Measurements from ENCODE around the gene MYO9B.

The MYO9B gene

DNA sequence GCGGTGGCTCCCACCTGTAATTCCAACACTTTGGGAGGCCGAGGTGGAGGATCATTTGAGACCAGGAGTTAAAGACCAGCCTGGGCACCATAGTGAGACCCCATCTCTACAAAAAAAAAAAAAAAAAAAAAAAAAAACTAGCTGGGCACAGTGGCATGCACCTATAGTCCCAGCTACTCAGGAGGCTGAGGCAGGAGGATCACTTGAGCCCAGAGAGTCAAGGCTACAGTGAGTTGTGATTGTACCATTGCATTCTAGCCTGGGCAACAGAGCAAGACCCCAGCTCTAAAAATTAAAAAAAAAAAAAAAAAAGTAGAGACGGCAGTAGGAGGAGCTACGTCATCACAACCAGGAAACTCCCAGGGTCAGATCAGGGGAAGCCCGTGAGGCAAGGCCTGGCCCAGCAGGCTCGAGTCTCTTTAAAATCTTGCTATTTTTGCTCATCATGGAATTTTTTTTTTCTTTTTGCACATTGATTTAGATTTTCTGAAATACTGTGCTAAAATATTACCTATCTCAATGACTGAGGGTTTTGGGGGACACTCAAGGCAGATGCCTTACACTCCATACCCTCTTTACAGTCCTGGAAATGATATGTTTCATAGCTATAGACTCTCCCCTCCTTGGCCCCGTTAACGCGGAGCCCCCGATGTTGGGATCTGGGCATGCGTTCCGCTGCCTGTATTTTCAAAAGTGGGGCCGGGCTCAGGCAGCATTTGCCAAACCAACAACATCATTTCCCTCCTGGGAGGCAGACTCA lies 95.1 kb downstream of the MYO9B start:
- no peak overlapping the region for H3K4me3 ChIP-seq (ENCODE audit: low read length)
- TF ChIP-seq, protein P1, sequence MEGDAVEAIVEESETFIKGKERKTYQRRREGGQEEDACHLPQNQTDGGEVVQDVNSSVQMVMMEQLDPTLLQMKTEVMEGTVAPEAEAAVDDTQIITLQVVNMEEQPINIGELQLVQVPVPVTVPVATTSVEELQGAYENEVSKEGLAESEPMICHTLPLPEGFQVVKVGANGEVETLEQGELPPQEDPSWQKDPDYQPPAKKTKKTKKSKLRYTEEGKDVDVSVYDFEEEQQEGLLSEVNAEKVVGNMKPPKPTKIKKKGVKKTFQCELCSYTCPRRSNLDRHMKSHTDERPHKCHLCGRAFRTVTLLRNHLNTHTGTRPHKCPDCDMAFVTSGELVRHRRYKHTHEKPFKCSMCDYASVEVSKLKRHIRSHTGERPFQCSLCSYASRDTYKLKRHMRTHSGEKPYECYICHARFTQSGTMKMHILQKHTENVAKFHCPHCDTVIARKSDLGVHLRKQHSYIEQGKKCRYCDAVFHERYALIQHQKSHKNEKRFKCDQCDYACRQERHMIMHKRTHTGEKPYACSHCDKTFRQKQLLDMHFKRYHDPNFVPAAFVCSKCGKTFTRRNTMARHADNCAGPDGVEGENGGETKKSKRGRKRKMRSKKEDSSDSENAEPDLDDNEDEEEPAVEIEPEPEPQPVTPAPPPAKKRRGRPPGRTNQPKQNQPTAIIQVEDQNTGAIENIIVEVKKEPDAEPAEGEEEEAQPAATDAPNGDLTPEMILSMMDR (conservative IDR thresholded peaks at IDR 0.05; ENCODE audit: low read depth, low read length), result no peak
- no peak for DNase-seq (ENCODE audit: low read depth)

DNA sequence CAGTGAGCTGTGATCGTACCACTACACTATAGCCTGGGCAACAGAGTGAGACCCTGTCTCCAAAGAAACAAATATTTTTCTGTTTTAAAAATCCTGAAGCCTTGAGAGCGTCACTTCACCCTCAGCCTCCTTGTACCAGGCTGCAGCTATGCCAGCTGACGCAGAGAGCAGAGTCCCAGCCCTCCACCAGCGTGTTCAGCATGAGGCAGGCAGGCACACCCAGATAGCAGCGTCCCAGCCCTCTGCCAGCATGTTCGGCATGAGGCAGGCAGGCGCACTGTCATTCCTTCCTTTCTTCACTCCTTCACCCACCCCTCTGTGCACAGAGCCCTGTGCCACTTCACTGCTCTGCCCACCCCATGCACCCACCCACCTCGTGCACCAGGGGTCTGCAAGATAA lies 96.3 kb downstream of the MYO9B start:
- no peak for DNase-seq (ENCODE audit: low read depth)
- TF ChIP-seq, protein P1 (conservative IDR thresholded peaks at IDR 0.05; ENCODE audit: low read depth, low read length), result no peak
- H3K4me3 ChIP-seq (ENCODE audit: low read length), result no peak overlapping the region

DNA sequence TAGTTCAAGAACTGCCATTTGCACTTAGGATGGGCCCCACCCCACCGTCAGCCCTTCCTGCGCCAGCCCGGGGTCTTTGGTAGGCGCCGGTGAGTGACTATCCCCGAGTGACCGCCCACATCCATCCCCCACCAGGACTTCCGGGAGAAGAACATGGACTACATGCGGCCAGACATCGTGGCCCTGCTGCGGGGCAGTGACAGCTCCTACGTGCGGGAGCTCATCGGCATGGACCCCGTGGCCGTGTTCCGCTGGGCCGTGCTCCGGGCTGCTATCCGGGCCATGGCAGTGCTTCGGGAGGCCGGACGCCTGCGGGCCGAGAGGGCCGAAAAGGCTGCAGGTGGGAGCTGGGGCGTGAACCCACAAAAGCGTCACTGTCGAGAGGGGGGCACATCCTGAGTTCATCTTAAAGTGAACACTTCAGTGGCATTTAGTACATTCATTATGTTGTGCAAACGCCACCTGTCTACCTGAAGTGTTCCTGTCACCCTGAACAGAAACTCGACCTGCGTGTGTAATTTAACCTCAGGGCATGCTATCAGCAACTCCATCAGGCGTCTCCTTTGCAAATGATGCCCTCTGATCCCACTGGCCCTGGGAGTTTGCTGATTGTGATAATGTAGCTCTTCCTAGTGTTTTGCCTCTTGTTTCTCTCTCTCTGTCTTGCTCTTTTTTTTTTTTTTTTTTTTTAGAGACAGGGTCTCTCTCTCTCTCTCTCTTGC lies 97.2 kb downstream of the MYO9B start:
- H3K4me3 ChIP-seq (ENCODE audit: low read length), result no peak overlapping the region
- TF ChIP-seq, protein P1 (conservative IDR thresholded peaks at IDR 0.05; ENCODE audit: low read depth, low read length), result no peak
- DNase-seq (ENCODE audit: low read depth), result no peak

DNA sequence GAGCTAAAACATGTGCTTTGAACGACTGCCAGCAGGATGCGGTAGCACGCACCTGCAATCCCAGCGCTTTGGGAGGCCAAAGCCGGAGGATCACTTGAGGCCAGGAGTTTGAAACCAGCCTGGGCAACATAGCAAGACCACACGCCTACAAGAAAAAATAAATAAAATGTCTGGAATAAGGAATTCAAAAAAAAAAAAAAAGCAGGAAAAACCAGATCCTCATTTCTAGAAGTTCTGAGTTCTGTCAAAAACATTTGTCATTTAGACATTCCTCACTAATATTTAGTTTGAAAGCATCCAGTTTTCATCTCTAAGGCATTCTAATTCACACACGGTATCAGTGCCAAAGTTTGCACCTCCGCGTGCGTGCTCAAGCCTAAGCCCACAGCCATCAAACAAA lies 102.7 kb downstream of the MYO9B start:
- TF ChIP-seq, protein P1 (conservative IDR thresholded peaks at IDR 0.05; ENCODE audit: low read depth, low read length), result no peak

DNA sequence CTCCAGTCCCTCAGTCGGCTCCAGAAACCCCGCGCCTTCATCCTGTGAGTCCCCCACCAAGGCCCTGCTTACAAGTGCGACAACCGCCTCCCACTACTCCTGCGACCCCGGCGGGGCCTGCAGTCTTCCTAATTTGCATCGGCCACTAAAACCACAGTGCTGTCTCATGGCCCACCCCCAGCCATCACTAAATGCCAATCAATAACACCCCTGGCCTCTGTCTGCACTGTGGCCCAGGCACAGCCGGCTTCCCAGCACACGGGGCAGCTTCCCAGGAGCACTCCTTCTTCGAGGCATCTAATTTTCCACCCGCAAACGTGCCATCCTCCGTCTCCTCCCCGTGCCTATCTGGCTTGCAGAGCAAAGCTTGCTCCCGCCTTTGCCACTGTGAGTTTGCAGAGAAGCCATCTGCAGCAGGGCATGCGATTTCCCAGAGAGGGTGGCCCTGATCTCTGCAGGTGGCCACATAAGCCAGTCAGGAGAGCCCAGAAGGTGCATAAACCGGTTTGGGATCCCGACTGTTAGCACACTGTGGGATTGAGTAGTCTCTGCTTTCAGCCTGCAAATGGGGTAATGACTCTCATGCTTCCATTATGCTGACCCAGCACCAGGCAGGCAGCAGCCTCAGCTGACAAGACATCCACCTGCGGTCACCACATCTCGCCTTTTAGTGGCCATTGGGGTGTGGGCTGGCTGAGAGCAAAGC lies 105.6 kb downstream of the MYO9B start:
- TF ChIP-seq, protein P1 (conservative IDR thresholded peaks at IDR 0.05; ENCODE audit: low read depth, low read length), result no peak
- no peak for DNase-seq (ENCODE audit: low read depth)
- no peak overlapping the region for H3K4me3 ChIP-seq (ENCODE audit: low read length)

More for the DNA sequence above, 102.7 kb downstream of the MYO9B start:
- H3K4me3 ChIP-seq (ENCODE audit: low read length), result no peak overlapping the region
- DNase-seq (ENCODE audit: low read depth), result no peak

DNA sequence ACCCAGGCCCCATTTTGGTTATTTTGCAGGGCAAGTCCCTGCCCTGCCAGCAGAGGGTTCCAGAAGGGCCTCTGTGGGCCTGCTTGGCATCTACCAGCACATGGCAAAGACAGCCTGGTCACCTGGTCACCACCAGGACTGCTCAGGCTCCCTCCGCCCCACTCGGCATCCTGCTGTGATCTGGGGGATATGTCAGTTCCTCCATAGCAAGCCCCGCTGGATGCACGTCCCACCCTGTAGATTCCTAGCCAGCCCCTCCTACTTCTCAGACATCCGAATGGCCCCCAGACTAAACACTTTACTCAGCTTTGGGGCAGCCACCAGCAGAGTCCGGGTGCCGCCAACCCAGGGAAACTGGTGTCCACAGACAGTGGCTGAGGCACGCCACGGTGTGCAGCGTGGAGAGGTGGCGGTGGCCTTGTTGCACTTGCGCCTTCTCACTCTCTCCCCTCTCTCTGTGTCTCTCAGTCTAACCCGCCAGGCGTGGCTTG lies 107.7 kb downstream of the MYO9B start:
- TF ChIP-seq, protein P1 (conservative IDR thresholded peaks at IDR 0.05; ENCODE audit: low read depth, low read length), result no peak

More for the DNA sequence above, 107.7 kb downstream of the MYO9B start:
- no peak for DNase-seq (ENCODE audit: low read depth)
- no peak overlapping the region for H3K4me3 ChIP-seq (ENCODE audit: low read length)

Data from retinal pigment epithelial cell (primary cell).